ENCODE measurements around the gene TAMALIN.

The TAMALIN gene

GRCh38 chr12:52037248-52037861 is 30.6 kb downstream of the TAMALIN start:
- DNase-seq (ENCODE audit: low spot score), result peak; percentile 59

DNA sequence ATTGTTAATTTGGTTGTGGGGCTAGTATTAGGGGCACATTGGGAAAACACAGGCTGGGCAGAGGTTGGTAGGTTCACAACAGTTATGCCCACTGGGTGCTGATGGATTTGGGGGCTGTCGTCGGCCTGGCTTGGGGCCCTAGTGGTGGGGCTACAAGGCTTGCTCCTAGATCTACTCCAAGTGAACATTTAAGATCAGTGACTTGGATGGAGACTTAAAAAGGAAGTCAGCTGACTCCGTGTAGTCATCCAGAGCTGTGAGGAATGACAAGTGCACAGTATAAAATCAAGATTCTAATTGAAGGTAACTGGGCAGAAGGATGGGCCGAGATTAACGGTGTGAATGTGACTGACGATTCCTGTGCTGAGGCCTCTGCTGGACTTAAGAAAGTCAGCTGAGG is 31.7 kb downstream of the TAMALIN start:
- no peak for DNase-seq (ENCODE audit: low spot score)

GRCh38 chr12:52041035-52041434 is 34.3 kb downstream of the TAMALIN start:
- DNase-seq (ENCODE audit: low spot score), result no peak

GRCh38 chr12:52041695-52042123 is 35.0 kb downstream of the TAMALIN start:
- peak; percentile 66 for DNase-seq (ENCODE audit: low spot score)

DNA sequence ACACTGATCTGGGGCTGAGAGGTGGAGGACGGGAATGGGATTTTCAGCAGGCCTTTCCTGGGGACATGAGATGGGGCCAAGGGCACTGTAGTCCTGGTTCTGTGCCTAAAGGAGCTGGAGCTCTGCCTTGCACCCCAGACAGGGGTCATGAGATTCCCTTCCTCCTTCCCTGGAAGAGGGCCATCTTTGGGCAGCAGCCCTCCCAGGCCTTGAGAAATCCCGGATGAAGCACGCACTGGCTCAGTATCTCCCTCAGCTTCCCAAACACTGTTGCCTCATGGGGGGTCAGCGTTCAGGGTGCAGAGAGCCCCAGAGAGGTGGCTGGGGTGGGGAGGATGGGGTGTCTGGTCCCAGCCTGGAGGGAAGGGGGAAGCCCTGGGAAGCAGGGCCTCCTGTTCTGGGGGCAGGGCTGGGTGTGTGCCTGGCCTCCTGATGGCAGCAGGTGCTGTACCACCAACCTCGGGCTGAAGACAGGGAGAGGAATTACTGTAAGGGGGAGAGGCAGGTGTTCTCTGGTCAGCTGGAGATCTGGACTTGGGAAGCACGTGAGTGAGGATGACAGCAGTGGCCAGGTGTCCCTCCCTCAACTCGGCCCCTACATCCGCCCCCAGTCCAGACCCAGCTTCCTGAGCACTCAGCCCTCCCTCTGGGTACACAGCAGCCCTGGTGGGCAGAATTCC is 36.1 kb downstream of the TAMALIN start:
- DNase-seq (ENCODE audit: low spot score), result no peak

DNA sequence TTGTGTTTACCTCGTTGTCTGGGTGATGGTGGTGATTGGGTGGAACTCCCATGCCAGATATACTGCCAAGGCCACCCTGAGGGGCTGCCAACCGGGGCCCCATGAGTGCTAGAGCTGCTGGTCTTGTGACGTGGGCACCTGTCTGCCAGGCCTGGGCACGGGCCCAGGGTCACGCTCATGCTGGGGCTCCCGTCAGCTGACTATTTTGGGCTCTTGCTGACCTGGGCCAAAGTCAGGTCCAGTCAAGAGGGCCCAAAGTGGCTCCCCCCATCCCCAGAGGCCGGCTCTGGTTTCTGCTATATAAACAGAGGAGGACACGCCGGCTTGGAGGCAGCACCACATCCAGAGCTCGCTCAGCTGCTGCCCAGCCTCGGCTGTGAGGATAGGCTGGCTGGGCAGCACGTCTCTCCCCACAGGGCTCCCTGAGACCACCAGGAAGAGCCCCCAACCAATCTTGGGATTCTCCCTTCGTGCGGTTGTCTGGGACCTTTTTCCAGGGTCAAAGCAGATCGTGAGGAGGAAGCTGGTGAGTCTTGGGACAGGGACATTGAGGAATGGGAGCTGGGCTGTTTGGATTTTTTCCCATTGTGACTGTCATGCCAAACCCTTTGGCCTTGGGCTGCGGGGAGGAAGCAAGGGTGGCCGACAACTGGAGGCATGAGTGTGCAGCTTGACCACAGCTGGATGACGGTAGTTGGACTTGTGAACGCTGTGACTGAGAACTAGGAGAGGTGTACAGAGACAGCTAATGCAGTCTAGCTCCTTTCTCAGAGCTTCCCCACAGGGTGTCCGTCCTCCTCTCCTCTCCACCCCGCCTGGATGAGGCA is 36.9 kb downstream of the TAMALIN start:
- no peak for DNase-seq (ENCODE audit: low spot score)

DNA sequence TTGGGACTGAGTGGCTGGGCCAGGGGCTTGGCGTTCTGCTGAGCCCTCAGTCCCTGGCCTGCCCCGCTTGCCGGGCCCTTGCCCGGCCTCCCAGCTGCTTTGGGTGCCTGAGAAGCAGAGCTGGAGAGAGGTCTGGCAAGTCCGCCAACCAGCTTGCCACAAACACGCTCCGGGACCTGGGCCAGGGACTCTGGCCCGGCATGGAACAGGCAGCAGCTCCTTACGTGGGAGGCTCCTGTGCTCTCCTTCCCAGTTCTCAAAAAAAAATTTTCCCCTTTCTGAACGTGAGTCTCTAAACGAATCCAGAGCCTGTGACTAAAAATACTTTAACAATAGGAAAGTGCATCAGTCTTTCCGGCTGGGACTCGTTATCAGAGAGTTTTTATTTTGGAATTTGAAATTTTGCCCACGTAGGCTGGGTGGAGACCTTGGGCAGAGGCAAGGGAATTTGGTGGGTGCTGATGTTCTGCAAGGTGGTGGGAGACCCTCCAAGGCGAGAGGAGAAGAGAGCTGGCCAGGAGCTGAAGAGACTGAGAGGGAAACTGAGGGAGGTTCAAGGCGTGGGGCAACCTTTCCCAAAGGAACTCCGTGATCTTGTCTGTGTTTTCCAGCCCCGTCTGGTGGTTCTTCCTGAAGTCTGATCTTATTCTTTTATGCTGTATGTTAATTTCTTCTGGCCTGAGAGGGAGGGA is 37.7 kb downstream of the TAMALIN start:
- DNase-seq (ENCODE audit: low spot score), result no peak

DNA sequence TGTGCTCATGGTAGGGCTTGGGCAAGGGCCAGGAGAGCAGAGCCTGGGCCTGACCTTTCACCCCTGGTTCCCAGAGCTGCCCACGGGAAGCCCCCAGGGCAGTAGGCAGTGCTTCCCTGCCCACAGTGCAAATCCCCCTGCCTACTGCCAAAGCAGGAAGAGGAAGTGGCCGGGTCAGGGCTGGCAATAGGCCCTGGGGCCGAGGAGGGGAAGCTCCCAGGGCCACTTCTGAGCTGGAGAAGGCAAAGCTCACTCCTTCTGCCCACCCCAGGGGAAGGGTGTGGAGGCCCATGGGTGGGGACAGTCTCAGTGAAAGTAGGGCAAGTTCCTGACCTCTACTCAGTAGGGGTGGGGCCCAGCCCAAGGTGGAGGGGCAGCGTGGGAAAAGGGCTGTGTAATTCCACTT is 39.1 kb downstream of the TAMALIN start:
- DNase-seq (ENCODE audit: low spot score), result no peak

DNA sequence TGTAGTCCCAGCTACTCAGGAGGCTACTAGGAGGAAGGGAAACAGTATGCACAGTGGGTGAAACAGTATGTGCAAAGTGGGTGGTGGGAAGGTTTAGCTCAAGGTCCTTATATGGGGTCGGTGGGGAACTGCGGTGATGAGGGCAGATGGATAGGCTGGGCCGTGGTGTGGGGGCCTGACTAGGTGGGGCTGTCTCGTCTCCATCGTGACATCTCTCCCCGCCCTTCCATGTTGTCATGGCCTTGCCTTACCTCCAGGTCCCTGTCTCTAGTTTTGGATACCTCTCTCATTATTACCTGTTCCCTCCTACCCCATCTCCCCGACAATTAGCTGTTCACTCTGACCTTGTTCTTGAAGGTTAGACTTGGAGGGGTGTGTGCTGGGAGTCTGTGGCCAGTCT is 40.1 kb downstream of the TAMALIN start:
- DNase-seq (ENCODE audit: low spot score), result no peak

GRCh38 chr12:52049286-52049685 is 42.5 kb downstream of the TAMALIN start:
- DNase-seq (ENCODE audit: low spot score), result no peak

- no peak for DNase-seq (ENCODE audit: low spot score)
Measured at GRCh38 chr12:52049688-52050087, 42.9 kb downstream of the TAMALIN start.

DNA sequence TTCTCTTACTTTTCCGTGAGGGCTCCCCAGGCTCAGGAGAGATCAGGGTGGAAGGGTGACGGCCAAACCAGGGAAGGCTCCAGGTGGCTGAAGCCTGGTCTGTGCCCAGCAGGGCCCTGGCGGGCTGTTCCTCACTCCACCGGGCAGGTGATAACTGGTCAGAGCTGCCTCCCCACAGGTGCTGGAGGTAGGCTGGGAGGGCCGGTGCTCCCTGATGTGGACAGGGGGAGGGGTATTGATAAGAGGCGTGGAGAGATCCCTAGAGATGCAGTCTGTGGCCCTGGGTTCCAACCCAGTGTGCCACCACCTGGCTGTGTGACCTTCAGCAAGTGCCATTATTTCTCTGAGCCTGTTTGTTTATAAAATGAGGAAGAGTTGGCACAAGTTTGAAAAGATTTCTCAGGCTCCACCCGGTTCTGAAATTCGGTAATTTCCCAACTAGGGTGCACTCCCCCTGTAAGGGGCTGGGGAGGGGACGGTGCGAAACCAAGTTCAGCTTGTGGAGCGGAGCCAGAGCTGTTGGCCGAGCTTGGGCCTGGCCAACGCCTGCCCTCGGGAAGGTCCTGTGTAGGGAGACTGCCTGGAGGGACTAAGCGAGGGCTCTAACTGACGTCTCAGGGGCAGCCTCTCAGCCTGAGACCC is 43.5 kb downstream of the TAMALIN start:
- peak; percentile 54 for DNase-seq (ENCODE audit: low spot score)

DNA sequence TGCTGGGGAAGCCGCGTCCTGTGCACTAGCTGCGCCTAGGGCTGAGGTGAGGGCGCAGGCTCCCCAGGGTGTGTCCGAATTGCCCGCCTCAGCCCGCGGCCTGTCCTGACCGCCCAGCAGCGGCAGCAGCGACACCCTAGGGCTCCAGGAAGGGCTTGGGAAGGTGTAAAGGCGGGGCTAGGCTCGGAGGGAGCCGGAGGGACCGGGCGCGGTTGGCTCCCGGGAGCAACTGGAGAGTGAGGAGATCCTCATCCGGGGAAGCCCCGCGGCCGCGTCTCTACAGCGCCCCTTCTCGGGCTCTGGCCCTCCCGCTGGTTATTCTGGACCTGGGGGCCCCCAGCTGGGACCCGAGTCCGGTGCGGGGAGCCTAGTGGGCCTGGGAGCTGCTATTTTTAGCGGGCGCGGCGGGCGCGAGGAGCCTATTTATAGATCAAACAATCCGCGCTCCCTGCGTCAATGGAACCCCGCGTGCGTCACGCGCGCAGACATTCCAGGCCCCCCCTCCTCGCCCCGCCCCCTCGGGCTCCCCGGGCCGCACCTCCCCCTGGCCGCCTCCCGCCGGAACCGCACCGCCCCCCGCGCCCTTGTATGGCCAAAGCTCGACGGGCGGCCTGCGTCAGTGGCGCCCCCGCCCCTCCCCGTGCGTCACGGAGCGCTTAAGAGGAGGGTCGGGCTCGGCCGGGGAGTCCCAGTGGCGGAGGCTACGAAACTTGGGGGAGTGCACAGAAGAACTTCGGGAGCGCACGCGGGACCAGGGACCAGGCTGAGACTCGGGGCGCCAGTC is 44.2 kb downstream of the TAMALIN start, which contains the start of gene NR4A1:
NR4A1 (plus strand) TSS at position 685 of the 784 bp plus-strand sequence. CDS start 2,887 bp downstream, outside the sequence.
- DNase-seq (ENCODE audit: low spot score), result peak; percentile 96

GRCh38 chr12:52052468-52053186 is 45.9 kb downstream of the TAMALIN start:
- no peak for DNase-seq (ENCODE audit: low spot score)

DNA sequence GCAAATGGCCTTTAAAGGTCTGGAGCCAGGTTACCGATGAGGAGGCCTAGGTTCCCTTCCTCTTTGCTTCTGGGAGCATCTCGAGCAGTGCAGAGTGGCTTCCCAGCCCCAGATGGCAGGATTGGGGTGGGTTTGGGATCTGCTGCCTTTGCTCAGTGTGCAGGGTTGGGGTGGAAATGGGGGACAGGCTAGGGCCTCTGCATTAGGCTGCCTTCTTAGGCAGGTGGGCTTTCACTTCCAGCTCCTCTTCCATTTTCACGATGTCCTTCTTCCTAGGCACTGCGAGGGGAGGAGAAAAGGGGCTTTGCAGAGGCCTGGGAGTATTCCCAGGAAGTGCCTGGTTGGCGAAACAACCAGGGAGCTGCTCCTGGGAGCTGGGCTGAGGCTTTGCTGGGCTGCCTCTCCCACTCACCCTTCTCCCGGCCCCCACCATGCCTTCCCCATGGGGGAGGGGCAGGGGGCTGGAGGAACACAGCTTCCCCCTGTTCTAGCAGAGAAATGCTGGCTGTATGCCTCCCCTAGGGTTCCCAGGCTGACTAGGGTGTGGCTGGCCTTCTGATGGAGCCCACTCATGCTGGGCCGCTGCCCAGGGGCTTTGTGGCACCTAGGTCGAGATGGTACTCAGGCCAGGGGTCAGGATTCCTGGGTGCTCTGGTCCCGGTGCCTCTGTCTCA is 46.9 kb downstream of the TAMALIN start:
- DNase-seq (ENCODE audit: low spot score), result no peak

DNA sequence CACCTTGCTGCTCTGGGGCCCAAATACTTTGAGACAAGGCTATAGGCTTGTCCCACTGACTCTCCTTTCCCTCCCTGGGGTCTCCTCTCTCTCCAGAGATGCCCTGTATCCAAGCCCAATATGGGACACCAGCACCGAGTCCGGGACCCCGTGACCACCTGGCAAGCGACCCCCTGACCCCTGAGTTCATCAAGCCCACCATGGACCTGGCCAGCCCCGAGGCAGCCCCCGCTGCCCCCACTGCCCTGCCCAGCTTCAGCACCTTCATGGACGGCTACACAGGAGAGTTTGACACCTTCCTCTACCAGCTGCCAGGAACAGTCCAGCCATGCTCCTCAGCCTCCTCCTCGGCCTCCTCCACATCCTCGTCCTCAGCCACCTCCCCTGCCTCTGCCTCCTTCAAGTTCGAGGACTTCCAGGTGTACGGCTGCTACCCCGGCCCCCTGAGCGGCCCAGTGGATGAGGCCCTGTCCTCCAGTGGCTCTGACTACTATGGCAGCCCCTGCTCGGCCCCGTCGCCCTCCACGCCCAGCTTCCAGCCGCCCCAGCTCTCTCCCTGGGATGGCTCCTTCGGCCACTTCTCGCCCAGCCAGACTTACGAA is 47.6 kb downstream of the TAMALIN start:
- no peak for DNase-seq (ENCODE audit: low spot score)

DNA sequence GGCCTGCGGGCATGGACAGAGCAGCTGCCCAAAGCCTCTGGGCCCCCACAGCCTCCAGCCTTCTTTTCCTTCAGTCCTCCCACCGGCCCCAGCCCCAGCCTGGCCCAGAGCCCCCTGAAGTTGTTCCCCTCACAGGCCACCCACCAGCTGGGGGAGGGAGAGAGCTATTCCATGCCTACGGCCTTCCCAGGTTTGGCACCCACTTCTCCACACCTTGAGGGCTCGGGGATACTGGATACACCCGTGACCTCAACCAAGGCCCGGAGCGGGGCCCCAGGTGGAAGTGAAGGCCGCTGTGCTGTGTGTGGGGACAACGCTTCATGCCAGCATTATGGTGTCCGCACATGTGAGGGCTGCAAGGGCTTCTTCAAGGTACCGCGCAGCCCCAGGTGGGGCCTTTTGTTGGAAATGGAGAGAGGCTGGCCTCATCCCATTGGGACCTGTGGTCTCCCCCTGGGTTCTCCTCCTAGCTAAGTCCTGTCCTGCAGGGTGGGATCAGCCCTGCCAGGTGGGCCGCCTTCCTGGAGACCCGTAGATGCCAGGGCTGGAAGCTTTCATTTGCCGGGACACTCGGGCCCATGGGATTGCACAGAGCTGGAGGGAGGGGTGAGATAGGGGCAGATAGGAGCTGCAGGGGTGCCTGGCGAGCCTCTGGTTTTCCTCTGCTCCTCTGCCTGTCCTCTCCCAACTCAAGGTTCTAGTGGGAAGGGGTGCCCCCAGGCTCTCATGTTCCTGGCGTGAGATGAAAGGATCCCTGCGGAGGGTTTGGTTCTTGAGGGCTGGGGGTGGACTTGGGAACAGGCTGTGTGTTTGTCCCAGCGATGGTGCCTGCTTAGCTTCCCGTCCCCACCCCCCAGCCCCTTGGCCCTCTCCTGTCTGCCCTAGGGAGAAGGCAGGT is 48.3 kb downstream of the TAMALIN start:
- no peak for DNase-seq (ENCODE audit: low spot score)
